VCaP (cell line): ENCODE measurements around the gene PELI1.

ENCODE experiments used
- H3K27ac ChIP-seq: fragments of 450-650 bp; 2 replicates; pipeline ENCODE4 v1.5.1; 2017
- TF ChIP-seq, protein P1 (sequence below): fragments of 450-650 bp; conservative IDR thresholded peaks from 2 replicates; pipeline ENCODE4 v1.5.1; 2017; ENCODE audit warnings: mild to moderate bottlenecking, moderate library complexity

Gene PELI1

GRCh38 chr2:64063454-64063853 lies 80.8 kb downstream of the PELI1 start:
- H3K27ac ChIP-seq, result peak overlapping the region; percentile 71
- TF ChIP-seq, protein P1, sequence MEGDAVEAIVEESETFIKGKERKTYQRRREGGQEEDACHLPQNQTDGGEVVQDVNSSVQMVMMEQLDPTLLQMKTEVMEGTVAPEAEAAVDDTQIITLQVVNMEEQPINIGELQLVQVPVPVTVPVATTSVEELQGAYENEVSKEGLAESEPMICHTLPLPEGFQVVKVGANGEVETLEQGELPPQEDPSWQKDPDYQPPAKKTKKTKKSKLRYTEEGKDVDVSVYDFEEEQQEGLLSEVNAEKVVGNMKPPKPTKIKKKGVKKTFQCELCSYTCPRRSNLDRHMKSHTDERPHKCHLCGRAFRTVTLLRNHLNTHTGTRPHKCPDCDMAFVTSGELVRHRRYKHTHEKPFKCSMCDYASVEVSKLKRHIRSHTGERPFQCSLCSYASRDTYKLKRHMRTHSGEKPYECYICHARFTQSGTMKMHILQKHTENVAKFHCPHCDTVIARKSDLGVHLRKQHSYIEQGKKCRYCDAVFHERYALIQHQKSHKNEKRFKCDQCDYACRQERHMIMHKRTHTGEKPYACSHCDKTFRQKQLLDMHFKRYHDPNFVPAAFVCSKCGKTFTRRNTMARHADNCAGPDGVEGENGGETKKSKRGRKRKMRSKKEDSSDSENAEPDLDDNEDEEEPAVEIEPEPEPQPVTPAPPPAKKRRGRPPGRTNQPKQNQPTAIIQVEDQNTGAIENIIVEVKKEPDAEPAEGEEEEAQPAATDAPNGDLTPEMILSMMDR, result no peak

DNA sequence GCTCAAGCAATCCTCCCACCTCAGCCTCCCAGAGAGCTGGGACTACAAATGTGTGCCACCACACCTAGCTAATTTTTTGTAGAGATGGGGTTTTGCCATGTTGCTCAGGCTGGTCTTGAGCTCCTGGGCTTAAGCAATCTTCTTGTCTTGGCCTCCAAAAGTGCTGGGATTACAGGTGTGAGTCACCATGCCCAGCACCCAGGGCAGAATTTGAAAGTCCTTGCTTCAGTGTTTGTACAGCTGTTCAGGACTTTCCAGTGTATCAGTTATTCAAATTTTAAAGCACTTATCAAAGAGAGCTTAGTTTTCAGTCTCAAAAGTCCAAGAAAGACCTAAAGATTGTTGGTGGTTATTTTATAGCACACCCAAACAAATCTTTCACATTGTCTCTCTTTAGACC lies 81.4 kb downstream of the PELI1 start:
- TF ChIP-seq, protein P1, result no peak
- peak overlapping the region; percentile 71 for H3K27ac ChIP-seq

GRCh38 chr2:64059270-64059669 lies 85.0 kb downstream of the PELI1 start:
- H3K27ac ChIP-seq, result no peak overlapping the region
- TF ChIP-seq, protein P1, result no peak

GRCh38 chr2:64056021-64056420 lies 88.2 kb downstream of the PELI1 start:
- TF ChIP-seq, protein P1, result no peak
- H3K27ac ChIP-seq, result no peak overlapping the region

- TF ChIP-seq, protein P1, result no peak
- H3K27ac ChIP-seq, result no peak overlapping the region
These were observed 89.9 kb downstream of the PELI1 start for GRCh38 chr2:64054161-64054915.

DNA sequence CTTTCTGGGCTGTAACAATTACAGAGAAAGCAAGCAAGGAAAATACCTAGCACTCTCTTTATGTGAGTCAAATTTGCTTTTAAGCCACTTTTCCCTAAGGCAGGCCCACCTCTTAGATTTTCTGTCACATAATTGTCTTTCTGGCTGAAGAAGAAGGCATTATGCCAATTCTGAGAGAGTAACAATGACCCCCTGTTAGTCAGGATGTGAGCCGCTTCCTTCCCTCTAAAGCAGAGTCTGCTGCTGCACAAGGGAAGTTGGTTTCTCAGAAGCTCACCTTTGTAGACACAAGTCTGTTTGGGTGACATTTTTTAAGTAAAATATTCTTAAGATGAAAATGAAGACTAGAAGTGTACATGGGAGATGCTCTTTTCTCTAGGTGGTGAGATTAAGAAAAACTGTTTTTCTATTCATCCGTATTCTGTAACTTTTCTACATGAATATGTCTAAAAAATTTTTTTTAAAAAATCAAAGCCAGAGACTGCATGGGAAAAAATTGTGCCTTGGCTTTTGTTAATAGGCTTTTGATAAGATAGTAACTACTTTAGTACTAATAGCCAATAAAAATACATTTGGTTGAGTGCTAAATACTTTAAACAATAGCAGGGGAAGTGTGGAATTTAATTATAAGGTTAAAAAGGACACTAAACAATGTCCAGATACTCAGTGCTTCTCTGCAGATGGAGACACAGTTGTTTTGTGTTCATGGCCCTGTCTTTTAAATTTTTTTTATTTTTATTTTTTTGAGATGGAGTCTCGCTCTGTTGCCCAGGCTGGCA lies 91.6 kb downstream of the PELI1 start:
- no peak overlapping the region for H3K27ac ChIP-seq
- TF ChIP-seq, protein P1, result no peak

DNA sequence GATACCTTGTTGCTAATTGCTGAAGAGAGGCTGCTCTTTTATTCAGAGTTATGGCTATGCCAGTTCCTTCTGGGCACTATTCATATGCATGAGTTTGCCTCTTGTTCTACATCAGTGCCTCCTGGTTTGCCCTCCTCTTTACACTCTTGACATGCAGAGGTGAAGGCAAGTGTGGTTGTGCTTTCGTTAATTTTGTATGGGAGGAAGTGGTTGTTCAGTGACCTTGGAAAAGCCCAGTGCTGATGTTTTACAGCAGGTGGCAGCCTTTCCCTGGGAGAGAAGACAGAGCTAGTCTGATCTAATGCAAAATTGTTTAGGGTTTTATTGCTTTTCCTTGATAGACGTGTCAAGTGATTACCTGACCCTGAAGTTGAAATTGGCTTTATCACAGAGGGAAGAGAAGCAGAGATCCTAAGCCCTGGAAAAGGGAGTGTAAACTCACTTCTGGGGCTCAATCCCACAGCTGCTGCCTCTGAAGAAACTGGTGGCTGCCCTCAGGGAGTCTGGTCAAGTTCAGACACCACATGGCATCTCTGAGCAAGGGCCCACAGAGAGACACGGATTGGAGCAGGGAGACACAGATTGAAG lies 94.5 kb downstream of the PELI1 start:
- H3K27ac ChIP-seq, result peak overlapping the region; percentile 31; the same call in 1 of the 2 replicates
- TF ChIP-seq, protein P1, result peak; percentile 90
